OCI-M2 (cell line): ENCODE results near the gene SLC25A47.

Experiments
- DNase-seq: peaks from one replicate; lab custom pipeline; 2025; ENCODE audit not compliant: unreplicated experiment; lab: John Stamatoyannopoulos, UW

SLC25A47 gene

DNA sequence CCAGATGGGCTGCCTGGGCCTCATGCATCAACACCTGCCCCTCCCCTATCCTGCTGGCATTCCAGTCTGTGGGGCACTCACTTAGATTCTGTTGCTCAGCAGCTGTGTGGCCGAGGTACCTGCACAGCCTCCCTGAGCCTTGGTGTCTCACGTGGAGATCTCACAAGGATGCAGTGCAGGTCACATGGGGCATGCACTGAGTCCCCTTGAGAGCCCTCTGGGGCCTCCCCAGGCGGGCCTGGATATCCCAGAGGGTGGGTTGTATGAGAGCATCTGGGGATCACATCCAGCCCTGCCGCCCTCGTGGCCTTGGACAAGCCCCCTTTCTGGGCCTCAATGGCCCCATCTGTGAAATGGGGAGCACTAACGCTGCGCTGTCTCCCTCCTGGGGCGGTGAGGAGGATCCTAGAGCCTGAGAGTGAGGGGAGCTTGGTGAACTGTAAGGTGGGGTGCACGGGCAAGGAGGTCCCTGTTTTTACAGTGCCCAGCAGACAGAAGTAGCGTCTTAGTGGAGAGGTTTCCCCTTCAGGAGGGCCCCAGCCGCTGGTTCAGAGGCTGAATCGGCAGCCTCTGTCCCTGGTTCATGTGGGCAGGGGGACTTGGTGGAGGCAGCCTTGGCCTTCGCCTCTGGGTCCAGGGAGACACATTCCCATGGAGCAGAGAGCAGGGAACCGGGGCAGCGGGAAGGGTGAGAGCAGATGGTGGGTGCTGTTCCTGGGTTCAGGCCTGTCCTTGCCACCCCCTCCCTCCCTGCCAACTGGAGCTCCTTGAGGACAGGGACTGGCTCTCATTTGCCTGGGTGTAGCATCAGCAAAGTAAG lies 791 bp upstream of the SLC25A47 start:
- no peak for DNase-seq

DNA sequence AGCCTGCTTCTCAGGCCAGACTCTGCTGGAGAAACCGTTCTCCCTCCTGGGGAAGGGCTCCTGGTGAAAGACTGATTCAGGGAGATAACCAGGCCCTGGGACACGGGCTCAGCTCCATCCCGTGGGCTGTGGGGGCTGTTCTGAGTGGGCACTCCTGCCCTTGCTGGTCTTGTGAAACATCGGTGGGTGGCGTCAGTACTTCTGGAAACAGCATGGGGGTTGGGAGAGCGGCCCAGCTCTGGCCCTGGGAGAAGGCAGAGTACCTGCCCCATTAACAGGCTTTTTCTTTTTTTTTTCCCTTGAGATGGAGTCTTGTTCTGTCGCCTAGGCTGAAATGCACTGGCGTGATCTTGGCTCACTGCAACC lies 786 bp downstream of the SLC25A47 start:
- no peak for DNase-seq

DNA sequence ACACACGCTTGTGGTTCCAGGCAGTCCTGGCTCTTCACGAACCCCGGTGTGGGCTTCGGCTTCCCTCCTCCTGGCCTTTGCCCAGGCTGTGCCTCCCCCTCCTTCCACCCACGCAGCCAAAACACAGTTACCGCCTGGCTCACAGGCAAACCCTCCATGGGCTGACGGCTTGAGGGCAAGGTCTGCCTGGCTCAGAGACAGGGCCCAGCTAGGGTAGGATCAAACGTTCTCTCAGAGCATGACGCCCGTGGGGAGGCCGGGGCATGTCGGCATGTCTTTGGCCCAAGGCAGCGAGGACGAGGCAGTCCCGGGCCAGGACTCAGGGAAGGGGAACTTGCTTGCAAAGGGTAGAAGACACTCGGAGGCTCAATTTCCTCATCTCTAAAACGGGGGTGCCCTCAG lies 2.1 kb downstream of the SLC25A47 start:
- no peak for DNase-seq

DNA sequence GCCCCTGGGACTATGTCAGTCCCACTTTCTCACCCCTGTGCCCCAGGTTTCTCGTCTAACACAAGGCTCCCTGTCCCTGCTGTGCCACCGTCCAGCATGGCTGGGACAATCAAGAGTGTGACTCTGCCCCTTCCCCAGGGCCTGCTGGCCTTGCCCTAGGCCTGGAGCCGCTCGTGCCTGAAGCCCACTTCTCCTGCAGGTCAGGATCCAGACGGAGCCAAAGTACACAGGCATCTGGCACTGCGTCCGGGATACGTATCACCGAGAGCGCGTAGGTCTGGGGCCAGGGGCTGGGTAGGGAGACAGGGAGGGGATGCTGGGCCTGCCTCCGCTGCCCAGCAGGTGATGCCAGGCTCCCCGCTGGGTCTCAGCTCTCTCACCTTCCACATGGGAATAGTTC lies 2.8 kb downstream of the SLC25A47 start:
- no peak for DNase-seq

DNA sequence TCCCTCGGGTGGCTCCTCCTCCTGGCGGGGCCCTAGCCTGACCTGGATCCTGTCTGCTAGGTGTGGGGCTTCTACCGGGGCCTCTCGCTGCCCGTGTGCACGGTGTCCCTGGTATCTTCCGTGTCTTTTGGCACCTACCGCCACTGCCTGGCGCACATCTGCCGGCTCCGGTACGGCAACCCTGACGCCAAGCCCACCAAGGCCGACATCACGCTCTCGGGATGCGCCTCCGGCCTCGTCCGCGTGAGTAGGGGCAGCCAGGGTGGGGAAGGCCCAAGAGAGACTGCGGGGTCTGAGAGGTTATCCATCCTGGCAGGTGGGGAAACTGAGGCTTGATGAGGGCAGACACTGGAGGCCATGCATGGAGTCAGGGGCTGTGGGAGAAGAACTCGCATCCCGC lies 4.0 kb downstream of the SLC25A47 start:
- no peak for DNase-seq

DNA sequence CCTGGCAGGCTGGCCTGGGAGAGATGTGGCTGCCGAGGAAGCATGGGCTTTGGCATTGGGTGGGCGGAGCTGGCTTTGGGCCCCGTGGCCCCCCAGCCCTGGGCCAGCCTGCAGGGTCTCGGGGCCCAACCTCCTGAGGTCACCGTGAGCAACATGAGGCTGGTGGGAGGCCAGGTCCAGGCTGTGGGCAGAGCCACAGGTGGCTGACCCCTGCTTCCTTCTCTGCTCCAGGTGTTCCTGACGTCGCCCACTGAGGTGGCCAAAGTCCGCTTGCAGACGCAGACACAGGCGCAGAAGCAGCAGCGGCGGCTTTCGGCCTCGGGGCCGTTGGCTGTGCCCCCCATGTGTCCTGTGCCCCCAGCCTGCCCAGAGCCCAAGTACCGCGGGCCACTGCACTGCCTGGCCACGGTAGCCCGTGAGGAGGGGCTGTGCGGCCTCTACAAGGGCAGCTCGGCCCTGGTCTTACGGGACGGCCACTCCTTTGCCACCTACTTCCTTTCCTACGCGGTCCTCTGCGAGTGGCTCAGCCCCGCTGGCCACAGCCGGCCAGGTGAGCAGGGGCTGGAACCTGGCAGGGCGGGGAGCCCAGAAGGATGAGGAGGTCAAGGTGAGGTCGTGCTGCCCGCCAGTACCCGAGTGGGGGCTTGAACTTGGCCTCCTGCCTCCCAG lies 5.5 kb downstream of the SLC25A47 start:
- no peak for DNase-seq

DNA sequence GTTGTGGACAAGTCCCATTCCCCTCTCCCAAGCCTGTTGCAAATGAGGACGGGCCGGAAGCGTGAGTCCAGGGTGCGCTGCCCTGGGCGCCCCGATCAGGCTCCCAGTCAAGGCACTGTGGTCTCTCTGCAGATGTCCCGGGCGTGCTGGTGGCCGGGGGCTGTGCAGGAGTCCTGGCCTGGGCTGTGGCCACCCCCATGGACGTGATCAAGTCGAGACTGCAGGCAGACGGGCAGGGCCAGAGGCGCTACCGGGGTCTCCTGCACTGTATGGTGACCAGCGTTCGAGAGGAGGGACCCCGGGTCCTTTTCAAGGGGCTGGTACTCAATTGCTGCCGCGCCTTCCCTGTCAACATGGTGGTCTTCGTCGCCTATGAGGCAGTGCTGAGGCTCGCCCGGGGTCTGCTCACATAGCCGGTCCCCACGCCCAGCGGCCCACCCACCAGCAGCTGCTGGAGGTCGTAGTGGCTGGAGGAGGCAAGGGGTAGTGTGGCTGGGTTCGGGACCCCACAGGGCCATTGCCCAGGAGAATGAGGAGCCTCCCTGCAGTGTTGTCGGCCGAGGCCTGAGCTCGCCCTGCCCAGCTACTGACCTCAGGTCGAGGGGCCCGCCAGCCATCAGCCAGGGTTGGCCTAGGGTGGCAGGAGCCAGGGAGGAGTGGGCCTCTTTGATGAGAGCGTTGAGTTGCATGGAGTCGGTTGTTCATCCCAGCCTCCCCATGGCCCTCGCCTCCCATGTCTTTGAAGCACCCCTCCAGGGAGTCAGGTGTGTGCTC lies 6.3 kb downstream of the SLC25A47 start:
- DNase-seq: no peak

DNA sequence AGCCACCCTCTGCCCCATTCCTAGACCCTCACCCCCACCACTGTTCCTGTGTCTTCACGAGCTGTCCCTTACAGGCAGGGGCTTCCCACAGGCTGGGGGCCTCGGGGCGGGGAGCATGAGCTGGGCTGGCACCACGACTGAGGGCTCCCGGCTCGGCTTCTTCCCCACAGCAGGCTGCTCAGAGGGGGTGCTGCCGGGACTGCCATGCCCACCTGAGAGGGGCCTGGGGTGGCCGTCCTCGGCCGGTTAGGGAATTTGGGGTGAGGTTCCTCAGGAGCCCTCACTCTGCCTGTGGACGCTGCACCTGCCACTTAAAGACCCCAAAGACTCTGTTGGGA lies 6.8 kb downstream of the SLC25A47 start:
- DNase-seq: no peak

DNA sequence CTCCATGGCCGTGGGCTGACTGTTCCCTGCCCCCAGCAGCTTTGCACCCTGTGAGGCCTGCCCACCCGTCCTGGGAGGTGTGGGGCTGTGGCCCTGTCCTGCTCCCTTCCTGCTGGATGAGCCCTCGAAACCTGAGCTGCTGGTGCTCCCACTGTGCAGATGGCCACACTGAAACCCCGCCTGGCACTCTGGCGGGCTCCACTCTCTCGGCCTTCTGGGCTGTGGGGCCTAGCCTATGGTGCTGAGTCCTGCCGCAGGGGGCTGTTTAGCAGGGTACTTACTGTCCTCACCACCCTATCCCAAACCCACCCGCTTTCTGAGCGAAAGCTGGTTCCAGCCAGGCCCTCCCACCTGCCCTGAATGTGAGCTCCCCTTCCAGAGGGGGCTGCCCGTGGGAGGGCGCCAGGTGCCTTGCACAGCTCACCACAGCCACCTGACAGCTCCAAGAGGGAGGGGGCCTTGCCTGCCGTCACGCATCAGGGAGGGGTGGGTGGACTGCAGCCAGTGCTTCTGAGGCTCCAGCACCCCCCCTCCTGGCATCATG lies 7.3 kb downstream of the SLC25A47 start:
- no peak for DNase-seq

DNA sequence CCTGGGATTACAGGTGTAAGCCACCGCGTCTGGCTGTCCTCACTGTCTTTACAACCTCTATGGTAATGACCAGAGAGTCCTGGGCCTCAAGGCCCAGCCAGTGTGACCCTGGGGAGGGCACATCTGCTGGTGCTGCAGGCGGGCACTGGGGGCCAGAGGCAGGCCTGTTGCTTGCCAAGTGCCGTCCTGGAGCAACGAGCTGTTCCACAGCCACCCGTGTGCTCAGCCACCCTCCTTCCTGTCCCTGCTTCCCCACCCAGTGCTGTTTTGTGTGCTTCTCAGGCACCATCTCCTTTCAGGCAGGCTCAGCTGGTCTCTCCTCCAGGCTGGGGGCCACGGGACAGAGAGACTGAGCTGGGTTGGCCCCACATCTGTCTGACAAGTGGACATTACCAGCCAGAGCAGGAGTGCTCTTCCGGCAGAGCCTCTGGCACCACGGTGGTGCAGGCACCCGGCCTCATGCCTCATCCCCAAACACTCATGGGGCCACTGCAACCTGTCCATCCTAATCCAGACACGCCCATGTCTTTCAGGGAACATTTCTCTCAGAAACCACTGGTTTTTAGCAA lies 9.0 kb downstream of the SLC25A47 start:
- DNase-seq: no peak

DNA sequence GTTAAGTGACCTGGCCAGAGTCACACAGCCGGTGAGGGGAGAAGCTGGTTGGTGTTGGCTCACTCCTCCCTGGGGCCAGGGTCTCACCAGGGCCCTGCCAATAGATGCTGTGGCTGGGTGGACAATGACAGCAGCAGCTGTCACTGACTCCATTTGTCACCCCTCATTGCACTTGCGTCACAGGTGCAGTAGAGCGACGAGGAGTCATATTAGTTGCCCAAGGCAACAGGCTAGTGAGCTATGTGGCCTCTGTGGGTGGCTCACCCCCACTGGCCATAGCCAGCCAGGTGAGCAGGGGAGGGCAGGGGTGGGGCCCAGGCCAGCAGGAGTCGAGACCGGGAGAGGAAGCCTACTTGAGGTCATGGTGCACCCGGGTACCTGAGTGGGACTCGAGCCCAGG lies 9.7 kb downstream of the SLC25A47 start:
- no peak for DNase-seq

DNA sequence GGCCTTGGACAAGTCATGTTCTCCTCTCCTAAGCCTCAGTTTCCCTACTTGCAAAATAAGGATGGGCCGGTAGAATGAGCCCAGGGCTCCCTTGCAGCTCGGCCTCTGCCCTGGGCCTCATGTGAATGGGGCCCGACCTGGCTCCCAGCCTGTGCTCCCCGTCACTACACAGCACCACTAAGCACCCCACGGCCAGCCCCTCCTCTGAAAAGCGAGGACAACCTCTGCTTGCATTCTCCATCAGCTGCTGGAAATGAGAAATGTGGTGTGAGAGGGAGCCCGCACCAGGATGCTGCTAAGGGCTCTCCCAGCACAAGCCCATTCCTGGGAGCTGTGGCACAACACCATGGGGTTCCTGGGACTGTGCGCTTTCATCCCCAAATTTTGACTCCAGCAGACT lies 10.2 kb downstream of the SLC25A47 start:
- DNase-seq: no peak

DNA sequence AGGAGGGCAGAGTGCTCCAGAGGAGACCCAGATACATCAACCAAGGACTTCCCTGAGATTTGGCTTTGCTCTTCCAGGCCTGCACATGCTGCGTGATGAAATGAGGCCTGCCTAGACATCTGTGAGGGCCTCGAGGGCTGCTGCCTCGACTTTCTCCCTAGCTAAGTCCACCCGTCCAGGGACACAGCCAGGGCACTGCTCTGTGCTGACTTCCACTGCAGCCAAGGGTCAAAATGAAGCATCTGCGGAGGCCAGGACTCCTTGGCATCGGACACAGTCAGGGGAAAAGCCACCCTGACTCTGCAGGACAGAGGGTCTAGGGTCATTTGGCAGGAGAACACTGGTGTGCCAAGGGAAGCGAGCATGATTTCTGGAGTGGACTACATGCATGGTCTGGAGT lies 10.7 kb downstream of the SLC25A47 start:
- DNase-seq: no peak

DNA sequence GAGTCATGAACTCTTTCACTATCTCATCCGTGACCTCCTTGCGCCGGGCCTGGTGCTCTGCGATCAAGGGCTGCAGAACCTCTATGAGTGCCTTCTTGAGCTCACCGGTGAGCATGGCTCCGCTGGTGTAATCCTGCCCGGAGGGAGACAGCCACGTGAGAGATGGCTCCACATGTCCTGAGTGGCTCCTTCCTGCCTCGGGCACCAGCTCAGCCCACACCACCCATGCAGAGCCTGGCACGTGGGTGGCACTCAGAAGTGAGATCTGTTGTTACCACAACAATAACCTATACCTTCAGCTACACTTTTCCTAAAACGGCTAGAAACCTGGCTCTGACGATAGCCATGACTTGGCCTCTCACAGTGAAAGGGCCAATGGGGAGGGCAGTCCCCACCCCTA lies 11.8 kb downstream of the SLC25A47 start:
- no peak for DNase-seq

DNA sequence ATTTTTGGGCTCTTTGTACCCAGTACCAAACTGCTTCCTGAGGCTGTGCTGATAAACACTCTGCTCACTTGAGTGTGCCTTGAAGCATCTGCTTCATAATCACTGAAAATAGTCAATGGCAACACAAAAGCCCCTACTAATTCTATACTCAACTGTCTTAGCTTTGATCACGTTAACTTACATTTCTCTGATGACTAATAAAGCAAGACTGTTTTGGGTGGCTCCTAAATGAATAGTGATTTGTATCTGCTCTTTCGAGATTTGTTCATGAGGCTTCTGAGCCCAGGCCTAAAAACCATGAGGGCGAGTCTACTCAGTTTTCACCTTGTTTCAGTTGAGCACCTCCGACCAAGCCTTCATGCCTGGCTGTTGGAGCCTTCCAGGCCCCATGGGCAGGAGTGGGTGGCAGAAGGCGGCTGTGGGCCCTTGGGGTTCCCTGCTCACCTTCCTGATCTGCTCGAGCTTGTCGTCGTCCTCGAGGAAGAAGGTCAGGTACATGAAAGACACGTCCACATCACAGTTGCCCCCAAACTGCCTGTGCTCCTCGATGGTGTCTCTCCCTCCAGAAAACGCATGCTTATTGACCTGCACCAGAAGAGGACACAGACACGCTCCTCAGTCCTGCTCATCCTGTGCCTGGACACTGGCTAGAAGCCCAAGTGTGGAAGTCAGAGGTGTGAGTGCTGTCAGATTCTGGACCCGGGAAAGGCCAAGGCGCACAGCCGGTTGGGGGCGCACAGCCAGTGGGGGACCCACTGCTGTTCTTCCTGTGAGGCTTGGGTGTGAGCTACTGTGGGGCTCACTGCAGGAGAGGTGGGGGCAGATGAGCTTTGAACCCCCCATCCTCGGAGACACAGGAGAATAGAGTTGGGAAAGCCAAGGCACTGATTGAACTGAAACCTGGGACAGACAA lies 13.7 kb downstream of the SLC25A47 start:
- no peak for DNase-seq

DNA sequence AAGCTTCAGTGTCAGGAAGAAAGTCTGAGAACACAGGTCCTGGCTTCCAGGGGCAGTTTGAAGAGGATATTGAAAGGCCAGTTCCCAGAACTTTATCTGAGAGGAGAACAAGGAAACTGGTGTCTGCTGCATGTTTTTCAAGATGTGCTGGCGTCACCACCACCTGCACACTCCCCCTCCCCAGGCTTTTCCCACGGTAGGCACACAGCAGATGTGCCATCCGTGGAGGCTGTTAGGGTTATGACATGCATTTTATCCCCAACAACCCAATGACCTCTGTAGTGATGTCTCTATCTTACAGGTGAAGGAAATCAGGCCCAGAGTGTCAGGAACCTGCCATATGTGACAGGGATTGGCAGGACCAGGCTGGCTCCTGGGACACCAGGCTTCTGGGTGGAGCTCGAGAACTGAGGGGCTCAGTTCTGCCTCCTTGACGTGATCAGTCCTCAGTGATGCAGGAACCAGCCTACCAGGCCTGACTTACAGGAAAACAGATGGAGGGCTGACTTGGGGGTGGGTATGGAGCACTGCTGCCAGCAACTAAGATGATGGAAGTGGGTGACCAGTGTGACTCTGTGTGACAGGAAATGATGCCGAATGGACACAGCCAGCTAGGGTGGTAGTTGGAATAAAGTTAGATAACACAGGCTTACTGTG lies 16.8 kb downstream of the SLC25A47 start:
- no peak for DNase-seq

DNA sequence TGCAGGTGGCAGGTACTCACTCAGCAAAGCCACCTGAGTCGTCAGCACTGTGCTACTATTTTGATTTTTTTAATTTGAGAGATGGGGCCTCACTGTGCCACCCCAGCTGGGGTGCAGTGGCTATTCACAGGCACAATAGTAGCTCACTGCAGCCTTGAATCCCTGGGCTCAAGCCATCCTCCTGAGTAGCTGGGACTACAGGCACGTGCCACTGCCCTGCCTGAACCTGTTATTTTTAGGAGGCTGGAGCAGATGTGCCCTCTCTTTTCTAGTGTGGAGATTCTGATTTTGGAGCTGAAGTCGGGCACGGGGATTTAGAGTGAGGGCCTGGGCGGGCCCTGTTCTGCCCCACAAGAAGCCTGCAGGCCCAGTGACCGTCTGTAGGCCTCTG lies 17.3 kb downstream of the SLC25A47 start:
- DNase-seq: no peak

DNA sequence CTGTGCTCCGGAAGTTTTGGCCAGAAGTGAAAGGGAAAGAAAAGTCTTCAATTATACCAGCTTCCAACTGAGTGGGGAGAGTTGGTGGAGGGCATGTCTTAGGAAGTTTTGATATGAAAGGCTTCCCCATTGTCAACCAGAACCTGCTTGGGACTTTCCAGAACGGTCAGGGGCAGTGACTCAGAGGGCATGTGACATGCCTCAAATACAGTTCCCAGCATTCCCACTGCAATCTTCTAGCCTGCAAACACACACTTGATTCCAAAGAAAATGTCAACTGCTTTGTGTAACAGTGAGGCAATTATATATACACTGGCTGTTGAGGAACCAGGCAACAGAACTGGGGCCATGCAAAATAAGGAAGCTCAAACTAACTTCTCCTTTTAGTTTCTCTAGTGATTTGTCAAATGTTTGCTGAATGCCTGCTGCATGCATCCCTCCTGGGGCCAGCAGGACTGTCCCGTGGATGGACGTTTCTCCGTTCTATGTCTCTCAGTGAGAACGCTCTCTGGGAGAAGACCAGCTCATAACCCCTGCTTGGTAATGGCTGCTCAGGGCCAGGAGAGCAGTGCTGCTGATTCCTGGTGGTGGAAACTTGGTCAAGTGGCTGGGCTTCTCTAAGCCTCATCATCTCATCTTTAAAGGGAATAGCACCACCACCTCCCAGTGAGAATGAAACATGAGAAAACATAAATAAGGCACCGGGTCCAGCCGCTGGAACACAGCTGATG lies 18.3 kb downstream of the SLC25A47 start:
- DNase-seq: no peak

DNA sequence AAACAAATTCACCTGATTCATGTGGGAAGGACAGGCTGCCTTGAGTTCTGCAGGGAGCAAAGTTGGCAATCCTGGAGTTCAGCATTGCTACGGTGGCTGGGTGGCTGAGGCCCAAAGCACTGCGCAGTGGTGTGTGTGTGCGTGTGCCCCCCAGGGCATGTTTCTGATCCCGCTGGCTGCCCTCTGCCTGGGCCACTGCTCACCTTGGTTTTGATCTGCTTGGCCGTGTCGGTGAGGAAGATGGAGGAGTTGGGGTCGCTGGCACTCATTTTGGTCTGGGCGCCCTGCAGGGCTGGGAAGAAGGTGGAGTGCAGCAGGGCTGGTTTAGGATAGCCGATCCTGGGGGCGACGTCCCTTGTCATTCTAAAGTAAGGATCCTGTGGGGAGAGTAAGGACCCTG lies 19.1 kb downstream of the SLC25A47 start:
- DNase-seq: no peak
